HG02973 (cell line): ENCODE results near the gene DLK1.

Source experiments
- ATAC-seq: cut with Tn5 transposase; IDR thresholded peaks from one replicate; pipeline ENCODE4 v1.9.1; 2021; ENCODE audit warnings: moderate library complexity; ENCODE audit not compliant: unreplicated experiment

DLK1 gene

DNA sequence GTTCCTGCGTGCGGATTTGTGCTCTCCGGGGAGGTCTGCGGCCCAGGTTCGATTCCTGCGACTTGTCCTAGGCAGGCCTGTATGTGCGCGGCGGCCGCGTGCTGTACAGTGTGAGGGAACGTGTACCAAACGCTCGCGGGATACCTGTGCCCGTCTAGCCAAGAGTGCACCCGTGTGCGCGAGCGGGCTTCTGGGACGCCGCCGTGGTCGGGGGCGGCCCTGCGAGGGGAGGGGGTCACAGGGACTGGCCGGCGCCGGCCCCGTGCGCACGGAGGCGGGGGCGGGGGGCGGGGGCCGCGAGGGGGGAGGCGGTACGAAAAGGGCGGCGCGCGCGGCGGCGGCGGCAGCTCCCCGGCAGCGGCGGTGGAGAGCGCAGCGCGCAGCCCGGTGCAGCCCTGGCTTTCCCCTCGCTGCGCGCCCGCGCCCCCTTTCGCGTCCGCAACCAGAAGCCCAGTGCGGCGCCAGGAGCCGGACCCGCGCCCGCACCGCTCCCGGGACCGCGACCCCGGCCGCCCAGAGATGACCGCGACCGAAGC, at the start of gene DLK1:
DLK1 (plus strand) TSS at position 343 of the 536 bp plus-strand sequence; CDS start at position 520, 177 bp downstream.
- no peak for ATAC-seq

DNA sequence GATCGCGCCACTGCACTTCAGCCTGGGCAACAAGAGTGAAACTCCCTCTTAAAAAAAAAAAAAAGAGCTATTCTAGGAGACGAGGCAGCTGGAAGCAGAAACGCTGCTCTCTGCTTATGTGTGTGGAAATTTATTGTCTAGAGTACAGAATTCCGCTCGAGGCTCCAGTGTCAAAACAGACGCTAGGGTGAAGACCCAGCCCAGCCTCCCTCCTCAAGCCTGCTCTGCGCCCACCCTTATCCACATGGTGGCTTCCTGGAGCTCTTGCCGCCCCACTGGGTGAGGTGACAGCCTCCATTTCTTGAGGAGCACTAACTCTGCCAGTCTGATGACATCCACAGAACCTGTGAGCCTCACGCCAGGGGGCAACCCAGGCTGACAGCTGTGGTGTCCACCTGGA, 49.5 kb upstream of the DLK1 start:
- no peak for ATAC-seq

DNA sequence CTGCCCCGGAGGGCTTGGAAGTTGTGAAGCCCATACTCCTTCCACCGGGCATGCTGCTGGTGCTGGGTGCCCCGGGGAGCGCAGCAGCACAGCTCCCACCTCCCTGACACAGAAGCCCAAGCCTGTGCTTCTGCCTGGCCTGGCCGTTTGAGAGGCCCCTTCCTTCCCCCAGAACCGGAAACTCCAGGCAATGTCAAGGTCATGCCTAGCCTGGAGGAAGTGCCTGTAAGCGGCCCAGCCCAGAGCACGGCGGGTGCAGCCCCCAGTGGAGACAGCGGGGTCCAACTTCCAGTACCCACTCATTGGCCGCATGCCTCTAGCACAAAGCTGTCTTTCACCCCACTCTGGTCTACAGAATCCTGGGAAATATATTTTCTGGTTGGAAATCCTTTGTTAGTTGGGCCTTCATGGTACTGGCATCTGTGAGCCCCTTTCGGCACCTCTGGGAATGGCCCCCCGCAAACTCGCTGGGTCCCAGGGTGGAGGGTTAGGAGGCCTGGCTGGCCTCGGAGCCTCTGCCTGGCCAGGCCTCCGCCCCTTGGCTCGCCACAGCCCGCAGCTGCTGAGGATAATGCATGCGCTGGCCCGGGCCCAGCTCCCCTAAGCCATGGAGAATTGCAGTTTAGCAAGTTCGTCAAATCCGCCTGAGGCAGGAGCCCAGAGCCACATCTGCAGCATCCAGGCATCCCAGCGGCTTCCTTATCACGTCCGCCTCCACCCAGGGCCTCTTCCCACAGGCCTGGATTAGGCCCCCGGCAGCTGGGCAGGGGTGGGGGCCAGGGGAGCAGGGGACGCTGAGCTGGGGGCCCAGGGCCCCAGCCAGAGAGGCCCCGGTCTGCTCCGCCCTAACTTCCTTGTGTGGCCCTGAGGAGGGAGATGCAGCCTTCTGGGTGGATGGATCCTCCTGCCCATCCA, 48.9 kb upstream of the DLK1 start:
- no peak for ATAC-seq

DNA sequence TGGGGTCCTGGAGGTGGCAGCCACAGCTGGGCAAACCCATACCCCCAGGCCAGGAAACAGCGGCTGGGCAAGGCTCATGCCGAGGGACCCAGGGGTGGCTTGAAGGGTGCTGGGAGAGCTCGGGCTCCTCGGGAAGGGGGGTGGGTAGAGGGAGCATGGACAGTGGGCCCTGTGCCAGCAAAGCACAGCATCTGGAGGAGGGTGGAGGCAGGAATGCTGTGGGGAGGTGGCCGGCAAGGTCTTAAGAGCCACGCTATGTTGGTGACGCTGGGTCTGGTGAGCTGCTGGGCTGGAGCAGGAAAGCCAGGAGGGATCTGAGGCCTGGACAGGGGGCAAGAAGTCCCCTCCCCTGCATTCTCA, 48.2 kb upstream of the DLK1 start:
- no peak for ATAC-seq

DNA sequence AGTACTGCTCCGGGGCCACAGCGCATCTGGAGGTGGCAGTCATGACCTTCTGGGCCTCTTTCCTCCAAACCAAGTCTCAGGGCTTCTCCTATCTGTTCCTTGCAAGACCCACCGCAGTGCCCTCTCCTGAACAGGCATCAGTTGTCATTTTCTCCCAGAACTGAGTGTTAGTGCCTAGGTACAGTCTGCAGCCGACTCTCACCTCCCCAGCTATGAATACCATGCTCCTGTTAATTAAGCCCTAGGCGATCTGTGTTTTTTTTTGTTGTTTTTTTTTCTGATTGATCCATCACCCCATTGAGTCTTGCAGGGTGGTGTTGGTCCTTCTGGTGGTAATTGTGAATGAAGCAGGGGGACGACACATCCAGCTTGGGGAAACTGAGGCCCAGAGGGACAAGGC, 47.5 kb upstream of the DLK1 start:
- ATAC-seq = no peak

DNA sequence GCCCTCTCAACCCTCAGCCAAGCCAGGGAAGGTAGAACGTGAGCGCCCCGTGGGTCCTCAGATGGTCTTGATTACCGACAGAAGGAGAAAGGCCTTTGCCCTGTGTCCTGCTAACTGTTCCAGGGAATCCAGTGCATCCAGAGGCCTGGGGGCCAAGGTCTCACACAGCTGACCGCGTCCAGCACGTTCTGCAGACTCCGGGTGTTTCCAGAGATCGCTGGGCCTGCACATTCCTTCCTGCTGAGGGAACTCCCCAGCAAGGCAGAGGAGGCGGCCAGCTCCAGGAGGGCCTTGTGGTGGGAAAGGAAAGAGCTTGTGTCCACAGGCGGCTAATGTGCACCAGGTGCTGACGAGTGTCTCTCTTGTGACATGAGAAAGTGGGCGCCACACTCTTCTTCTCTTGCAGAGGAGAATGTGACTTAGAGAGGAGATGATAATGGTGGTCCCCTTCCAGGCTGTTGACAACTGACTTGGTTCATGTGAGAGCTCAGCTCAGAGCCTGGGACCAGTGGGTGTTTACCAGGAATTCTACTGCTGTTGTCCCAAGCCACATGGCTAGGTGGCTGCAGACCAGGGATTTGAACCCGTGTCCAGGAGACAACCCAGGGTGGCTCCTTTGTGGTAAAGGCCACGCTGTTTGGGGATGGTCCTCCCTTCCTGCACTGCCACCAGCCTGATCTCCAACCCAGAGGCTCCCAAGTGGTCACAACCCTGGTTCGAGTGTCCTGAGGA, 46.8 kb upstream of the DLK1 start:
- no peak for ATAC-seq

DNA sequence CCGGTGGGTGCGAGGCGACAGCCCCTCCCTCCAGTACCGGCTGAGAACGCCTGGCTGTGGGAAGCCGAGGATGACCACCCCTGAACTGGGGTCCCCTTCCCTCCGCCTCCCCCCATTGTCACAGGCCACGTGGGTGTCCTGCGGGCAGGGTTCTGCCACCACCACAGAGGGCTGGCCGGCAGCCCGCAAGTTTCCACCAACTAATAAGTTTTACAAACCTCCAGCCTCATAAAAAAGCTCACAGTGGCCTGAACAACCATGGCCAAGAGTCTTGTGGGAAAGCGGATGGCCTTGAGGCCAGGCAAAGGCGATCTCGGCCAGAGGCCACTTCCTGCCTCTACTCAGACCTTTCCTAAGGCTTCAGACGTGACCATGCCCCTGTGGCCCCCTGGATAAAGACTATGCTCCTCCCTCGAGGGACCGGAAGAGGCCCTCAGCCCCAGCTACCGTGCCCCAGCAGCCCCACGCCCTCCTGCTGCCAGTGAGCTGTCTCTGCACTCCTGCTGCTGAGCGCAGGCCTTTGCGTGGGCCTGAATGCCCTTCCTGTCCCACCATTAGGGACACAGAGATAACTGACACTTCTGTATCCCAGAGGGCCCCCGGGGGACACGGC, 46.1 kb upstream of the DLK1 start:
- ATAC-seq = no peak

DNA sequence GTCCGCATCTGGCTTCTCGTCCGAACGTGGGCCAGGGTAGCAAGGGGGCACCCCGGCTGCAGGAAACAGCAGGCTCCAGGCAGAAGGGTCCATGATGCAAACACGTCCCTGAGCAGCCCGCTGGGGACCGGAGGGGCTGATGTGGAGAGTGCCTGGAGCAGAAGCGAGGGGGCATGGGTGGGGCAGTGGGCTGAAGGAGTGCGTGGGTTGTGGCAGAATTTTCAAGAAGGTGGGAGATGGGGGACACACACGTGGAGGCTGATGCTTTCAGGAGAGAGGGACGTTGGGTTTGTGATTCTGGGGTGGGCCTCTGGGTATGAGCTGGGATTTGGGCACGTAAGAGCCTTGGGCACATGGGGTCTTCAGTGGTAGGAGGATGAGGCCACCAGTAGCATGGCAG, 45.6 kb upstream of the DLK1 start:
- no peak for ATAC-seq

DNA sequence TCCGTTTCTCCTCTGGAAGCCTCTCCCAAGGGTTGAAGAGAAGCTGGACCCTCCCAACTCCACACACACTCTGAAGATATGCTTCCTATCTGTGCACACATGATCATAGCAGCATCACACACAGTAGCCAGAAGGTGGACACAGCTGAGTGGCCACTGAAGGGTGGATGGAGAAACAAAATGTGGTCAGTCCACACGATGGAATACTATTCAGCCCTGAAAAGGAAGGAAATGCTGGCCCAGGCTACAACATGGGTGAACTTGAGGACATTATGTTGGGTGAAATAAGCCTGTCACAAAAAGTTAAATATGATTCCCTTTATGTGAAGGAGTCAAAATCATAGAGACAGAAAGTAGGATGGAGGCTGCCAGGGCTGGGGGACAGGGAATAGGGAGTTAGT, 43.9 kb upstream of the DLK1 start:
- ATAC-seq = no peak

DNA sequence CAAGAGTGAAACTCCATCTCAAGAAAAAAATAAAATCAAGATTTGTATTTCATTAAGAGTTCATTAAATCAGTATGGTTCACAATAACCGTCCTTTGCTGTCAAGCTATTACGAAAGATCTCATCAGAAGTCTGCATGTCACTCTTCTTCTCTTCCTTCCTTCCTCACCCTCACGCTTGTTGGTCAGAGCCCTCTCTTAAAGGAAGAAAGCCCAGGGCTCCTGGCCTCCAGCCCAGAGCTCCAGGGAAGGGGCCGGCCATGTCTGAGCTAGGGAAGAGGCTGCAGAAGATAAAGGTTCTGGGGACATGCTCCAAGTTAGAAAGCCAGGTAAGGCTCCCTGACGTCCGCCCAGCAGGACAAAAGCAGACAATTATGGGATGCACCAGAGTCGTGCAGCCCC, 43.1 kb upstream of the DLK1 start:
- ATAC-seq = no peak

DNA sequence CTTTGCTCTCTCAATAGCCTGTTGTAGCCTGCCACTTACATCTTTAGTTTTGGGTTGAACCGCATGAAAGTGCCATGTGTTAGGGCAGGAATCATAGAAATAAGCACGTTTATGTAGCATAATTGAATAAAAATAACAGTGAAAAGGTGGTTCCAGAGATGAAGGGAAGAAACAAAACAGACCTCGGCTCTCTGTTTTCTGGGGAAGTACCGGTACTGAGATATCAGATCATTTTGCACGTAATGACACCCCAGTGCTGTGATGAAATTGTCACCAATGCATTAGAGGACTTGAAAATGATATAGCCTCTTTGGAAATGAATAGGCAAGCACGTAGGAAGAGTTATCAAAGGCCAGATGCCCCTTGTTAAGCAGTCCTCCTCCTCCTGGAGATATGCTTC, 42.5 kb upstream of the DLK1 start:
- no peak for ATAC-seq

DNA sequence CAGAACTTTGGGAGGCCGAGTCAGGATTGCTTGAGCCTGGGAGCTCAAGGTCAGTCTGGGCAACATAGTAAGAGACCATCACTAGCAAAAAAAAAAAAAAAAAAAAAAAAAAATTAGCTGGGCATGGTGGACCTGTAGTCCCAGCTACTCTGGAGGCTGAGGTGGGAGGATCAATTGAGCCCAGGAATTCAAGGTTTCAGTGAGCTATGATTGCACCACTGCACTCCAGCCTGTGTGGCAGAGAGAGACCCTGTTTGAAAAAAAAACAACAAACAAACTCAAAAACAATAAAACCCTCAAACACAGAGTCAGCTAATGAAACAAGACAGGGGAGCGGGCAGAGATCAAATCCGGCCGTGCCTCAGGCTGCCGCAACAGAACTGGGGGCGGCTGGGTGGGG, 41.7 kb upstream of the DLK1 start:
- no peak for ATAC-seq

DNA sequence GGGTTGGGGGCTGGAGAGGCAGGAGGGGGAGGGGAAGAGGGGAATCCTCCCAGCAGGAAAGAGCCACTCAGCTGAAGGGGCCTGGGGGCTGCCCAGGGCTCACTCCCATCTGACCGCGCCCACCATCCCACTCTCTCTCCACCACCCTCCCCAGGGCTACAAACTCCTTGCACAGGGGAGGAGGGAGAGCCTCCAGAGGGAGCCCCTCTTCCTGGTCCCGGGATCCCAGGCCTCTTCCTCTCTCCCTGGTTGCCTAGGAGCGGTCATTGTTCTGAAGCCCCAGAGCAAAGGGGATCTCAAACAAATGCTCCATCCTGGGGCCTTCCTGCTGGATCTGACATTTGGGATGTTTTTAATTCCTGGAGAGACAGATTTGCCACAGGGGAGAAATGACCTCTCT, 39.8 kb upstream of the DLK1 start:
- no peak for ATAC-seq

DNA sequence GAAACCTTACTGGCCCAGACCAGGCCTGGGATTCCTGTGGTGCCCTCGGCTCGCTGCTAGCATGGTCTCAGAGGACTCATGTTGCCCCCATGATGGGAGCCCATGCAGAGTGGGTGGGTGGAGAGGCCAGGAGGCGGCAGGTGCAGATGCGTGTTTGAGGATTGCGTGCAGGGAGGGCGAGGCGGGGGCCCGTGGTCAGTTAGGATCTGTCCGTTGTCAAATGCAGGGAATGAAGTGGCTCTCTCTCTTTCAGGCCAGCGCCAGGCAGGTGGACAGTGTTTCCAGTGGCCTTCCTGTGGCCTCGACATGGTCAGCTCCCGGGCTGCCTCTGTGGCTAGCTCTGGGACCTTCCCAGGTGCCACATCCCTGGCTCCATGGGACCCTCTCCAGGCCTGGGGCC, 39.3 kb upstream of the DLK1 start:
- ATAC-seq = no peak

DNA sequence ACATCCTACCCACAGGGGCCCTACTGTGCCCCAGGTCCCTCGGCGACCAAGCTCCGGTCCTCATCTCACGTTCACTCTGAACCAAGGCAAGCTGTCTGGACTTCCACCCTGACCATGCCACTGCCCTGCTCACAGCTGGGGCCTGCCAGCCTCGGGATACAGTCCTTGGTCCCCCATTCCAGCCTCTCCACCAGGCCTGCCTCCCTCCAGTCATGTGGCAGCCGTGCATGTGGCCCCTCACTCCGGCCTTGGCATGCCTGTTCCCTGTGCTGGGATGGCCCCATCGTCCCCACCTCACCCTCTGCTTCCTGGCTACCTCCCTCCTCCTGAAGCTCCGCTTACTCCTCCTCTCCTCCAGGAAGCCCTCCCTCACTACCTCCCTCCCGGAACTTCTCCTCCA, 38.6 kb upstream of the DLK1 start:
- ATAC-seq = no peak

DNA sequence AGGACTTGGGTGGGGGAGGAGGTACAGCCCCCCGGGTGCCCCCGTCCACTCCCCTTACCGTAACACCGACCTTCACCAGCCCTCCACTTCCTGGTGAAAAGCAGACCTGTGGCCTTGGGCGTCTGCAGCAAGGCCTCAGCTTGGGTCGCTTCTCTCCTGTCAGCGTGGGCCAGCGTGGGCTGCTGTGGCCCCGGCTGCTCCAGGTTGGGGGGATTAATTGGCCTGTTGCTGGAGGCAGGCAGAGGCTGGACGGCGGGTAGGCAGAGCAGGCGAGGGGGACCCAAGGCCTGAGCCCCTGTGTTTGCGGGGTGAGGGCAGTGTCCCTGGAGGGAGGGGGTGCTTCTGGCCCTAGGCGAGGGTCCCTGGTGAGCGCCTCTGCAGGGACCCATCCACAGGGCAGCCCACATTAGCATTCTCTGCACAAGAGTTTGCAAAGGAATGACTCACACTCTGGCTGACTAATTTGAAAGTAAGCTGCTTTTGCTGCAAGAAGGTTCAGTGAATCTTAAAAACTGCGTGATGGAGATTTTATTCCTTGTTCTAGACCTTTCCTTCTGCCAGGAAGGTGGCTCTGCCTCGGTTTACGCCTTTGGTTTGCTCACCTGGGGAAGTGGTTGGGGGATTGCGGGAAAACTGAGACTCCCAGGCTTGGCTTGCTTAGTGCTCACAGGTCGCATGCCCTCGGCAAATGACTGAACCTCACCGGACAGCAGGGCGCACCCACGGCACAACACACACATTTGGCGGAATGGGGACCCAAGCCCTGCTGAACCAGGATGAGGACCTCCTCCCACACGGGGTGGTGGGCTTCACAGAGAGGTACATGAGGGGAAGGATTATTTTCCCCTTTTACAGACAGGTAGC, 37.9 kb upstream of the DLK1 start:
- ATAC-seq = no peak

DNA sequence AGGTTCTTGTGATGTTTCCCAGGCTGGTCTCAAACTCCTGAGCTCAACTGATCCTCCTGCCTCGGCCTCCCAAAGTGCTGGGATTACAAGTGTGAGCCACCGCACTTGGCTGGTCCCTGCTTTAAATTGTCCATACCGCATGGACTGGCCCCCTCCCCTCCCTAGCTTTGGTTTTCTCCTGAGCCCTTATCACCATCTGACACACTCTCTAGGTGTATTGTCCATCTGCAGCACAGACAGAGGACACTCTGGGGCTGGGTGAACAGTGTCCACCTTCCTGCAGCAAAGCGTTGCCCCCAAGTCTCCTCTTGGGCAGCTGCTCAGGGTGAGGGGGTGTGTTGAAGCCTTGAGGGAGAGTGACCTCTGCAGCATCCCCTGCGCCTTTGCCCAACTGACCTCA, 36.0 kb upstream of the DLK1 start:
- ATAC-seq = no peak

DNA sequence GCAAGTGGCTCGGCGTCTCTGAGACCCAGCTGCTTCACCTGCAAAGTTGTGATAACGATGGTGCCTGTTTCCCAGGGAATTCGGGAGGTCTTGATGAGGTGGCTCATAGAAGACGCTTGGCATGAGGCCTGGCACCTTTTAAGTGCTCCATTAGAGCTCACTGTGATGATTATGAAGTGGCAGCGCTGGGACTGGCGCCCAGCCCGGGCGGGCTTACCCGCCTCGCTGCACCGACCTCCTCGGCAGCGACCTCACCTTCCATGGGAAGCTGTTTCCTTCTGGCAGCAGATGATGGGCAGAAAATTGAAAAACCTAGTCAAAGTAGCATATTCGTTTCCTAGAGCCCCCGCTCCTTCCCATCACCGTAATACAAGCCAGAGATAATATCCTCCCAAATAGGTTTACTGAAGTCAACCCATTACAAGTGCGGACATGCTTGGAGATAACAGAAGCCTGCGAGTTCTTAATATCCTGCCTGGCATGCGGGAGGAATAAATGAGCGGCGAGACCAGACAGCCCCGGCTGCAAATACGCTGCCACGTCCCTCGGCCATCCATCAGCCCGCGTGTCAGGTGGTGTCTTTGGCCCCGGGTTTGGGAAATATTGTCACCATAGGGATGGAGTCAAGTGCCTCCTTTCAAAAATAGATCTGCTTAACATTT, 35.2 kb upstream of the DLK1 start:
- no peak for ATAC-seq

DNA sequence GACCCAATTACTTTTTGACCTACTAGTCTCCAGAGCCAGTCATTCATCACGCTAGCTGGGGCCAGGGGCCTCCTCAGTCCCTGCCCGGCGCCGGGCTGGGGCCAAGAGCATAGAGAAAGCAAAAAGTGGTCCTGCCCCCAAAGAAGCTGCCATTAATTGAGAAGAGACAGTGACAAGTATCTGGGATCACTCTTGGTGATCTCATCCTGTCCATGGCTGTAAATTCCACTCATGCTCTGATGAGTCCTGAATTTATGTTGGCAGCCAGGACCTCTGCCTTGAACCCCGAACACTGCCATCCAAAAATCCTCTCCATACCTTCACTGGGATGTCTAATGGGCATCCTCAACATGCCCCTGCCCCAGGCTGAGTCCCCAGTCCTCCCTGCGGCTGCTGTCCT, 34.4 kb upstream of the DLK1 start:
- ATAC-seq = no peak

DNA sequence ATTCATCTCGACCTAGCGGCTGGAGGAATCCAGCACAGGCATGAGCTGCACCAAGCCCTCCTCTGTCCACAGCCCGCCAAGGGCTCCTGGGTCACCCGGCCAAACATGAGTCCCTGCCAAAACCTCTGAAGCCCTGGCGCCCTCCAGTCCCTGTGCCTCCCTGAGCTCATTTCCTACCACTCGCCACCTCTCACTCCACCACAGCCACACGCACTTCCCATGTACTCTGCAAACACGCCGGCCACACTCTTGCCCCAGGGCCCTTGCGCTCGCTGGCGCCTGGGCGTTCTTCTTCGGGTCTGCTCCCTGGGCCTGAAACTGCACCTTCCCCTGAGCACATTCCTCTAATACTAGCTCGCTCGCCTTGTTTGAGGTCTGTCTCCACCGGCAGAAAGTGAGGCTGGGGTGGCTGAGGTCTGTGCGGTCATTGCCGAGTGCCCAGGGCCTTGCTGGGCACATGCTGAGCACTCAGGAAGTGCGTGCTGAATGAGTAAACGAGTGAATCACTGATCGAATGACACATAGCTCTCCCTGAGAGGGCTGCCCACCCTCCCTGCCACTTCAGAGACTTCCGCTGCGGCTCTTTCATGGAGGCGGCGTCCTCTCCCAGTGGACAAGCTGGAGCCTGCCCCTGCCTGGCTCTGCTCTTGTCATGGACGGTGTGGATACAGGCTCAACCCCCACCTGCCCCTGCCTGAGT, 33.7 kb upstream of the DLK1 start:
- no peak for ATAC-seq
